Ovary (tissue), 9 donors: ENCODE measurements around the gene ACTN1. TPM values are rescaled to one million over a fixed set of nuclear protein-coding genes. Genes with fewer than 3 reads are reported as not detected.

ENCODE experiments used
- DNase-seq, 5 donors: peaks; one replicate each; pipeline ENCODE4 v3.0.0-alpha.2; 2019 to 2020
- H3K27ac ChIP-seq, 2 donors: fragments of 200-600 bp; one replicate each; pipeline versions ENCODE4 v1.5.1 to v1.8.0; 2019 to 2022
- H3K27me3 ChIP-seq: fragments of 200-600 bp; one replicate; pipeline ENCODE4 v1.8.0; 2022
- H3K36me3 ChIP-seq: fragments of 200-600 bp; sonication (generic); one replicate; pipeline ENCODE4 v1.5.1; 2019
- H3K4me1 ChIP-seq: one replicate; pipeline ENCODE4 v1.8.1; 2013; ENCODE audit warnings: mild to moderate bottlenecking, moderate library complexity; ENCODE audit not compliant: insufficient read depth
- H3K4me3 ChIP-seq: fragments of 200-600 bp; sonication (generic); one replicate; pipeline ENCODE4 v1.5.1; 2017
- H3K9me3 ChIP-seq, 2 donors: fragments of 200-600 bp in 1 of 2; sonication (generic) in 1 of 2; one replicate each; pipeline versions ENCODE4 v1.5.1 to v1.8.1; 2013 to 2019; ENCODE audit warnings: mild to moderate bottlenecking in 1 of 2, moderate library complexity in 1 of 2
- EP300 ChIP-seq: sonication (generic); formaldehyde crosslinking; IDR thresholded peaks from one replicate; pipeline ENCODE4 v1.6.1; 2017; ENCODE audit warnings: antibody characterized with exemption
- POLR2A ChIP-seq: fragments of 450-650 bp; IDR thresholded peaks from one replicate; pipeline ENCODE4 v1.6.1; 2017; ENCODE audit warnings: antibody characterized with exemption, mild to moderate bottlenecking, moderate library complexity
- WGBS, 3 donors: extraction: QIAGEN DNeasy Blood & Tissue Kit in 1 of 3; methylation state at CpG; one replicate each; pipeline versions ENCODE4 v1.1.5 to v1.1.7; 2013 to 2017; 5-methylcytosine and 5-hydroxymethylcytosine counted together
- intact Hi-C, 4 donors: fragments of 100-400 bp; cut with DNase I; formaldehyde crosslinking; loops; one replicate each; pipeline versions ENCODE4 v1.11.0 to v1.15.1; 2022 to 2023
- polyA plus RNA-seq, 2 donors: library from polyadenylated mRNA; stranded (reverse); fragments of 200-250 nt in 1 of 2; fragments of 350-450 nt in 1 of 2; fragmentation: Illumina TruSeq in 1 of 2; extraction: RNeasy Lipid Tissue Mini Kit (QIAGEN cat#74804) in 1 of 2; gene quantifications; one replicate each; pipeline ENCODE4 v1.2.3, GENCODE V29; 2013 to 2014
- total RNA-seq, 7 donors: library from RNA; depleted of rRNA in 2 of 7; stranded (reverse); fragments of >200 nt in 2 of 7; fragmentation: NEBNext Ultra II Directional in 3 of 7; extraction: Animal tissue kit (Norgen Biotek cat#: 25700) in 3 of 7; gene quantifications; one replicate each; pipeline versions ENCODE4 v1.1.0 to v1.2.4, GENCODE V29; 2016 to 2023
- TF ChIP-seq, protein P1 (sequence below), 3 donors: fragments of 450-650 bp in 2 of 3; fragments of 200-600 bp in 1 of 3; IDR thresholded peaks; one replicate each; pipeline versions ENCODE4 v1.5.1 to v1.8.0; 2016 to 2022; ENCODE audit warnings: antibody characterized with exemption in 3 of 3, mild to moderate bottlenecking in 1 of 3
- donor health status: DM: no; HTN: no; CAD: no; lungs with moderate emphysema.
- donor health status: DM: no; HTN: no; CAD: no.
- donor health status: Bipolar disorder and iron deficiency.
- donor health status: DM: yes; HTN: yes; CAD: no.
- donor health status: DM: no; HTN: no; CAD: no.
- donor health status: DM: yes; HTN: yes; CAD: no.

ACTN1 gene
- total and polyA plus RNA-seq, 9 donors, result 39.0 to 203 (median 138) TPM

DNA sequence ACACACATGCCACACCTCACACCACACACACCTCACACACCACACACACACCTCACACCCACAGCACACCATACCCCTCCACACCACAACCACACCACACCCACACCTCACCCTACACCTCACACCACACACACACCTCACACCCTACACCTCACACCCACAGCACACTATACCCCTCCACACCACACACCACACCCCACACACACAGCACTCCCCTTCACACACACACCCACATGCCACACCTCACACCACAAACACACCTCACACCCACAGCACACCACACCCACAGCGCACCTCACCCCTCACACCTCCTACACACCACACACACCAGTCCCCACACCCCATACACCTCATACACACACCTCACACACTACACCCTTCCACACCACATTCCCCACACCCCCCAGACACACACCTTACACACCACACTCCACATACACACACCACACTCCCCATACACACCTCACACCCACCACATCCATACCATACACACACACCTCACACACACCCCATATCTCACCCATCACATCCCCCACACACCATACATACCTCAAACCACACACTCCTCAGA, 80.0 kb downstream of the ACTN1 start:
- H3K27ac ChIP-seq, result no peak overlapping the region
- H3K4me1 ChIP-seq, result no peaks in the 10 kb centered on the region
- H3K9me3 ChIP-seq, result no peaks in the 10 kb centered on the region
- no peak for DNase-seq
- H3K36me3 ChIP-seq, result no peaks in the 10 kb centered on the region
- no peaks in the 10 kb centered on the region for H3K27me3 ChIP-seq
- no peak overlapping the region for H3K4me3 ChIP-seq
- 85 to 96% (median 91%) methylated on average over 1 of the region's 1 CpG for WGBS, 3 donors
- intact Hi-C loops, result no loop called here
- TF ChIP-seq POLR2A, result no peak
- TF ChIP-seq EP300, result no peak
- TF ChIP-seq, protein P1, sequence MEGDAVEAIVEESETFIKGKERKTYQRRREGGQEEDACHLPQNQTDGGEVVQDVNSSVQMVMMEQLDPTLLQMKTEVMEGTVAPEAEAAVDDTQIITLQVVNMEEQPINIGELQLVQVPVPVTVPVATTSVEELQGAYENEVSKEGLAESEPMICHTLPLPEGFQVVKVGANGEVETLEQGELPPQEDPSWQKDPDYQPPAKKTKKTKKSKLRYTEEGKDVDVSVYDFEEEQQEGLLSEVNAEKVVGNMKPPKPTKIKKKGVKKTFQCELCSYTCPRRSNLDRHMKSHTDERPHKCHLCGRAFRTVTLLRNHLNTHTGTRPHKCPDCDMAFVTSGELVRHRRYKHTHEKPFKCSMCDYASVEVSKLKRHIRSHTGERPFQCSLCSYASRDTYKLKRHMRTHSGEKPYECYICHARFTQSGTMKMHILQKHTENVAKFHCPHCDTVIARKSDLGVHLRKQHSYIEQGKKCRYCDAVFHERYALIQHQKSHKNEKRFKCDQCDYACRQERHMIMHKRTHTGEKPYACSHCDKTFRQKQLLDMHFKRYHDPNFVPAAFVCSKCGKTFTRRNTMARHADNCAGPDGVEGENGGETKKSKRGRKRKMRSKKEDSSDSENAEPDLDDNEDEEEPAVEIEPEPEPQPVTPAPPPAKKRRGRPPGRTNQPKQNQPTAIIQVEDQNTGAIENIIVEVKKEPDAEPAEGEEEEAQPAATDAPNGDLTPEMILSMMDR (IDR thresholded peaks at IDR 0.05), result no peak

GRCh38 chr14:68898248-68899032, 80.7 kb downstream of the ACTN1 start:
- intact Hi-C loops, result no loop called here
- H3K4me3 ChIP-seq, result no peak overlapping the region
- H3K27ac ChIP-seq, result no peak overlapping the region
- no peaks in the 10 kb centered on the region for H3K9me3 ChIP-seq
- no peak for DNase-seq
- 61 to 62% (median 62%) methylated on average over 13 of the region's 13 CpGs for WGBS, 3 donors
- H3K36me3 ChIP-seq, result no peaks in the 10 kb centered on the region
- no peak for TF ChIP-seq EP300
- TF ChIP-seq, protein P1 (IDR thresholded peaks at IDR 0.05), result no peak
- H3K27me3 ChIP-seq, result no peaks in the 10 kb centered on the region
- H3K4me1 ChIP-seq, result no peaks in the 10 kb centered on the region

GRCh38 chr14:68897559-68898155, 81.4 kb downstream of the ACTN1 start:
- H3K36me3 ChIP-seq, result no peaks in the 10 kb centered on the region
- no peaks in the 10 kb centered on the region for H3K9me3 ChIP-seq
- no peaks in the 10 kb centered on the region for H3K4me1 ChIP-seq
- no peak overlapping the region for H3K27ac ChIP-seq
- H3K27me3 ChIP-seq, result no peaks in the 10 kb centered on the region
- no peak for TF ChIP-seq EP300
- no peak for DNase-seq
- 56 to 64% (median 62%) methylated on average over 9 of the region's 9 CpGs for WGBS, 3 donors
- intact Hi-C loops, result no loop called here
- H3K4me3 ChIP-seq, result no peak overlapping the region

DNA sequence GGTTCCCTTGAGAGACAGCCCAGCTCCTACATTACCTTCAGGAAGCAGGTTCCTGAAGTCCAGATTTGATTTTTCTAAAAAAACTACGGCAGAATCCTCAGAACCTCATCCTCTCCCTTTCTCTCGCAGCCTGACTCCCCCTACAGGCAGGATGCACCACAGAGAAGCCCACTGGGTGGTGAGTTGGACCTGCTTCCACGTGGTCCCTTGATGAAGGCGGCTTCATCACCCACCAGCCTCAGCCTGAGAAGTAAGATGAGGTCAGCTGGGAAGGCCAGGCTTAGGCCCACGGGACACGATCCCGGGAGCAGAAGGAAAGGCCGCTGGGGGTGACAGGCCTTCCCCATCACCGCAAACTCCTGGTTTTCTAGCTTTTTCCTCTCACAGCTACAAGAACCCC, 83.0 kb downstream of the ACTN1 start:
- DNase-seq, result no peak
- Histone ChIP-seq H3K9me3 (no peaks in the 10 kb centered on the region), H3K4me3 (no peak overlapping the region), H3K4me1 (no peaks in the 10 kb centered on the region), H3K27me3 (no peaks in the 10 kb centered on the region), H3K36me3 (no peaks in the 10 kb centered on the region), H3K27ac (no peak overlapping the region)
- intact Hi-C loops, result no loop called here
- 86 to 94% (median 94%) methylated on average over 9 of the region's 9 CpGs for WGBS, 3 donors
- TF ChIP-seq POLR2A (no peak), EP300 (no peak)
- TF ChIP-seq, protein P1 (IDR thresholded peaks at IDR 0.05), result no peak
